Caco-2 (cell line): ENCODE results near the gene HSPG2. TPM values are rescaled to one million over a fixed set of nuclear protein-coding genes. Genes with fewer than 3 reads are reported as not detected.

Experiments used
- BruUV-seq: library from RNA; stranded (reverse); fragments of 400-500 nt; replicated peaks from 2 replicates; lab custom pipeline; 2021; lab: Mats Ljungman, UMichigan
- CTCF ChIA-PET: fragments of 300-600 bp; sonication (Branson Sonifier 250); formaldehyde crosslinking; loops from one replicate; lab custom pipeline; 2022; ENCODE audit warnings: antibody characterized with exemption; lab: Charles Lee
- POLR2A ChIA-PET: fragments of 300-600 bp; sonication (Branson Sonifier 250); formaldehyde crosslinking; loops from one replicate; lab custom pipeline; 2022; ENCODE audit warnings: antibody characterized with exemption; lab: Charles Lee
- DNase-seq, 2 experiments: peaks; one replicate each; pipeline versions ENCODE4 v3.0.0 to v3.0.0-alpha.2; 2020 to 2022
- H3K27me3 ChIP-seq: replicated peaks from 2 replicates; pipeline ENCODE4 v1.6.0; 2011; ENCODE audit warnings: low read length; ENCODE audit not compliant: control insufficient read depth, insufficient read depth
- H3K36me3 ChIP-seq: 2 replicates; pipeline ENCODE4 v1.5.1; 2011; ENCODE audit warnings: low read length; ENCODE audit not compliant: control insufficient read depth, insufficient read depth
- H3K4me1 ChIP-seq: fragments of 250-450 bp; sonication (Bioruptor Pico); 2 replicates; pipeline ENCODE4 v1.5.1; 2020; ENCODE audit warnings: mild to moderate bottlenecking
- H3K4me3 ChIP-seq: 2 replicates; pipeline ENCODE4 v1.5.1; 2011; ENCODE audit warnings: low read depth, mild to moderate bottlenecking, control low read depth, low read length
- H3K9me3 ChIP-seq: fragments of 250-450 bp; sonication (Bioruptor Pico); 2 replicates; pipeline ENCODE4 v1.5.1; 2020; ENCODE audit warnings: mild to moderate bottlenecking, moderate library complexity
- H3K27ac Mint-ChIP-seq: one replicate; pipeline ENCODE4 v1.8.0; 2022; ENCODE audit warnings: mixed read lengths; ENCODE audit not compliant: unreplicated experiment
- H3K27me3 Mint-ChIP-seq: one replicate; pipeline ENCODE4 v1.8.0; 2022; ENCODE audit warnings: mixed read lengths; ENCODE audit not compliant: insufficient read depth, unreplicated experiment
- H3K36me3 Mint-ChIP-seq: one replicate; pipeline ENCODE4 v1.8.0; 2022; ENCODE audit warnings: mild to moderate bottlenecking, mixed read lengths; ENCODE audit not compliant: insufficient read depth, unreplicated experiment
- H3K4me1 Mint-ChIP-seq: one replicate; pipeline ENCODE4 v1.8.0; 2022; ENCODE audit warnings: low read depth, mixed read lengths; ENCODE audit not compliant: unreplicated experiment
- H3K4me3 Mint-ChIP-seq: one replicate; pipeline ENCODE4 v1.8.0; 2022; ENCODE audit warnings: mild to moderate bottlenecking, moderate library complexity, mixed read lengths; ENCODE audit not compliant: unreplicated experiment
- H3K9me3 Mint-ChIP-seq: one replicate; pipeline ENCODE4 v1.8.0; 2022; ENCODE audit warnings: mixed read lengths; ENCODE audit not compliant: unreplicated experiment
- intact Hi-C: fragments of 100-400 bp; cut with micrococcal nuclease; formaldehyde crosslinking; loops from one replicate; pipeline ENCODE4 v1.10.0; 2022; ENCODE audit not compliant: unreplicated experiment
- total RNA-seq: library from RNA; stranded (reverse); gene quantifications from 2 replicates; pipeline ENCODE4 v1.2.3, GENCODE V29; 2022
- TF ChIP-seq, protein P1 (sequence below), 2 experiments: fragments of 200-600 bp in 1 of 2; IDR thresholded peaks; 1 replicate in 1 of 2; 2 replicates in 1 of 2; pipeline versions ENCODE4 v1.5.1 to v1.8.0; 2011 to 2022; ENCODE audit warnings: antibody characterized with exemption in 1 of 2, control low read depth in 1 of 2, inconsistent platforms in 1 of 2, low read depth in 1 of 2, low read length in 1 of 2, mild to moderate bottlenecking in 1 of 2, moderate library complexity in 1 of 2; ENCODE audit not compliant: insufficient read depth in 1 of 2, severe bottlenecking in 1 of 2, unreplicated experiment in 1 of 2

The HSPG2 gene
- total RNA-seq, 1 experiment from 2014 or later: 237 TPM

DNA sequence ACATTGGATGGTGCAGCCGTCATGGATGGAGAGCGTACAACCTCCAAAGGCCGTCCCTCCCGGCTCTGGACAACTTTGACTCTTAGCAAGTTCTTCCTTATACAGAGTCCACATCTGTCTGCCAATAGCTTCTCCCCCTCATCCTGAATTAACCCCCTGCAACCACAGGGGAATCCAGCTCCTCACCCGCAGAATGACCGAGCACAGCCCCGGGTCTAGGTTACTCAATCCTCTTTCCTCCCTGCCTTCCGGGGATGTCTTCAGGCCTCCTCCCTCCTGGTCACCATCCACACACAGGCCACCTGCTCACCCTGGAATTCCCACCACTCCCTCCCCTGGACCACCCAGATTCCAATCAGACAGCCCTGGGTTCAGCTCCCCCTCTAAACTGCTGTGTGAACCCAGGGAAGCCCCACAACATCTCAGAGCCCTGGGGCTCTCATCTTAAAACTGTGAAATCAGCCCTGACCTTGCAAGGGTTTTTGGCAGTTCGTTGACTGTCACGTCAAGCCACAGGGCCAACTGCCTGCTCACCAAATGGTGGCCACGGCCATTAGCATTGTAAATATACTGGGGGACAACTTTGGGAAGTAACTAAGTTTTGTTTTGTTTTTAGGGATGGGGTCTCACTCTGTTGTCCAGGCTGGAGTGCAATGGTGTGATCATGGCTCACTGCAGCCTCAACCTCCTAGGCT lies 54.2 kb downstream of the HSPG2 start:
- intact Hi-C loops: no loop called here
- TF ChIP-seq, protein P1, sequence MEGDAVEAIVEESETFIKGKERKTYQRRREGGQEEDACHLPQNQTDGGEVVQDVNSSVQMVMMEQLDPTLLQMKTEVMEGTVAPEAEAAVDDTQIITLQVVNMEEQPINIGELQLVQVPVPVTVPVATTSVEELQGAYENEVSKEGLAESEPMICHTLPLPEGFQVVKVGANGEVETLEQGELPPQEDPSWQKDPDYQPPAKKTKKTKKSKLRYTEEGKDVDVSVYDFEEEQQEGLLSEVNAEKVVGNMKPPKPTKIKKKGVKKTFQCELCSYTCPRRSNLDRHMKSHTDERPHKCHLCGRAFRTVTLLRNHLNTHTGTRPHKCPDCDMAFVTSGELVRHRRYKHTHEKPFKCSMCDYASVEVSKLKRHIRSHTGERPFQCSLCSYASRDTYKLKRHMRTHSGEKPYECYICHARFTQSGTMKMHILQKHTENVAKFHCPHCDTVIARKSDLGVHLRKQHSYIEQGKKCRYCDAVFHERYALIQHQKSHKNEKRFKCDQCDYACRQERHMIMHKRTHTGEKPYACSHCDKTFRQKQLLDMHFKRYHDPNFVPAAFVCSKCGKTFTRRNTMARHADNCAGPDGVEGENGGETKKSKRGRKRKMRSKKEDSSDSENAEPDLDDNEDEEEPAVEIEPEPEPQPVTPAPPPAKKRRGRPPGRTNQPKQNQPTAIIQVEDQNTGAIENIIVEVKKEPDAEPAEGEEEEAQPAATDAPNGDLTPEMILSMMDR (IDR thresholded peaks at IDR 0.05; ENCODE audit: insufficient read depth in 1 of 2, low read depth in 1 of 2, low read length in 1 of 2, severe bottlenecking in 1 of 2, unreplicated experiment in 1 of 2): no peak
- Mint-ChIP-seq H3K27ac (no peak overlapping the region), H3K36me3 (peaks cover 40% of the 10 kb centered on the region), H3K4me3 (no peak overlapping the region), H3K4me1 (peaks cover 8% of the 10 kb centered on the region), H3K9me3 (no peaks in the 10 kb centered on the region), H3K27me3 (no peaks in the 10 kb centered on the region)
- H3K9me3 ChIP-seq: no peaks in the 10 kb centered on the region
- CTCF ChIA-PET: interaction anchor here (1.0 kb wide), 1 partner anchor 20 kb away, joined by 6 read pairs; no protein-coding TSS in a partner anchor
- POLR2A ChIA-PET: no interaction called here
- no peaks in the 10 kb centered on the region for H3K27me3 ChIP-seq
- H3K36me3 ChIP-seq: peaks cover 6% of the 10 kb centered on the region
- no peak overlapping the region for H3K4me3 ChIP-seq
- BruUV-seq: no TSS peak
- H3K4me1 ChIP-seq: no peaks in the 10 kb centered on the region
- DNase-seq: no peak

DNA sequence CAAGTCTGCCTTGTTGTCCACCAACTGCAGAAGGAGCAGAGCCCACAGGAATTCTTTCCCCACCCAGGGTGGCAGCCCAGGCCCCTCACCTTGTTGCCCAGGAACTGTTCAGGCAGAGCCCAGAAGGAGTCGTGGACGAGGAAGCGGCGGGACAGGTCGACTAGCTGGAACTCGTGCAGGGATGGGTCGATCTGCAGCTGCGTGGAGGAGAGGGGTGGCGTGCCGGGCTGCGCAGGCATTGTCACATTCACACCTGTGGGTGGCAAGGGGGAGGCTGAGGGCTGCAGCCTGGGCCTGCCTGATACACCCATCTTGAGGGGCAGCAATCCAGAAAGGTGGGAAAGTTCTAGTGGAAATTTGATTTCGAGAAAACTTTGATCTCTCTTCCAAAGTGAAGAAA lies 55.9 kb downstream of the HSPG2 start:
- Mint-ChIP-seq H3K4me3 (no peak overlapping the region), H3K9me3 (no peaks in the 10 kb centered on the region), H3K27me3 (no peaks in the 10 kb centered on the region), H3K36me3 (peaks cover 42% of the 10 kb centered on the region), H3K27ac (no peak overlapping the region), H3K4me1 (peaks cover 1% of the 10 kb centered on the region)
- H3K27me3 ChIP-seq: no peaks in the 10 kb centered on the region
- no peaks in the 10 kb centered on the region for H3K9me3 ChIP-seq
- H3K36me3 ChIP-seq: peaks cover 6% of the 10 kb centered on the region
- BruUV-seq: no TSS peak
- no peak overlapping the region for H3K4me3 ChIP-seq
- intact Hi-C loops: no loop called here
- CTCF ChIA-PET: no interaction called here
- no peaks in the 10 kb centered on the region for H3K4me1 ChIP-seq
- POLR2A ChIA-PET: no interaction called here
- no peak for DNase-seq
- TF ChIP-seq, protein P1 (IDR thresholded peaks at IDR 0.05; ENCODE audit: insufficient read depth in 1 of 2, low read depth in 1 of 2, low read length in 1 of 2, severe bottlenecking in 1 of 2, unreplicated experiment in 1 of 2): no peak

DNA sequence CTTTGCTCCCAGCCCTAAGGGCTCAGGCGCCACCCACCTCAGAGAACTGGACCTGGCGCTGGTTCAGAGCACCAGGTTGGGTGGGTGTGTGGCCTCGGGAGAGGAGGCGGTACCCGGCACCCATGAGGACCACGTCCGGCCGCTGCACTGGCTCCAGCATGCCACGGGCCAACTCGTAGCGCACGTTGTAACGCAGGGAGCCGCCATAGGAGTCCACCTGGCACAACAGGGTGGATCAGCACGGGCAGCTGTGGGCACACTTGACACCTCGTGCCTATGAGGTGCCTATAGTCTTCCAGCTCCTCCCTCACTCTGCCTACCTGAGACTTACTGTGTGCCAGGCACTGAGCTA lies 56.5 kb downstream of the HSPG2 start:
- POLR2A ChIA-PET: no interaction called here

More for the DNA sequence above, 56.5 kb downstream of the HSPG2 start:
- no TSS peak for BruUV-seq
- H3K36me3 ChIP-seq: peaks cover 5% of the 10 kb centered on the region
- TF ChIP-seq, protein P1 (IDR thresholded peaks at IDR 0.05; ENCODE audit: insufficient read depth in 1 of 2, low read depth in 1 of 2, low read length in 1 of 2, severe bottlenecking in 1 of 2, unreplicated experiment in 1 of 2): no peak
- no peak overlapping the region for H3K27ac Mint-ChIP-seq
- CTCF ChIA-PET: no interaction called here
- no peaks in the 10 kb centered on the region for H3K4me1 Mint-ChIP-seq
- no peaks in the 10 kb centered on the region for H3K4me1 ChIP-seq
- H3K9me3 Mint-ChIP-seq: no peaks in the 10 kb centered on the region
- no peaks in the 10 kb centered on the region for H3K27me3 ChIP-seq
- intact Hi-C loops: no loop called here
- DNase-seq: no peak
- no peak overlapping the region for H3K4me3 ChIP-seq
- H3K36me3 Mint-ChIP-seq: peaks cover 42% of the 10 kb centered on the region
- H3K9me3 ChIP-seq: no peaks in the 10 kb centered on the region
- no peak overlapping the region for H3K4me3 Mint-ChIP-seq
- no peaks in the 10 kb centered on the region for H3K27me3 Mint-ChIP-seq
